Neuronal stem cell (in vitro differentiated cells): ENCODE measurements around the gene KDM1B.

Experiments
- DNase-seq: peaks from one replicate; pipeline ENCODE4 v3.0.0-alpha.2; 2013; ENCODE audit warnings: low spot score
- H2AFZ ChIP-seq: one replicate; pipeline ENCODE4 v1.6.1; 2013; ENCODE audit warnings: mild to moderate bottlenecking, low read length, inconsistent platforms
- H2AK5ac ChIP-seq: 2 replicates; pipeline ENCODE4 v1.6.1; 2013; ENCODE audit warnings: low read depth, mild to moderate bottlenecking, inconsistent platforms, low read length, moderate library complexity, mixed read lengths
- H2BK120ac ChIP-seq: 2 replicates; pipeline ENCODE4 v1.6.1; 2013; ENCODE audit warnings: low read depth, mild to moderate bottlenecking, inconsistent platforms, low read length, moderate library complexity, mixed read lengths
- H2BK12ac ChIP-seq: one replicate; pipeline ENCODE4 v1.6.1; 2013; ENCODE audit warnings: low read length, inconsistent platforms
- H2BK15ac ChIP-seq: 2 replicates; pipeline ENCODE4 v1.6.1; 2013; ENCODE audit warnings: mild to moderate bottlenecking, low read length, inconsistent platforms, mixed read lengths
- H2BK5ac ChIP-seq: one replicate; pipeline ENCODE4 v1.6.1; 2013; ENCODE audit warnings: inconsistent platforms, mild to moderate bottlenecking, low read length, moderate library complexity
- H3K14ac ChIP-seq: one replicate; pipeline ENCODE4 v1.6.1; 2013; ENCODE audit warnings: low read length, inconsistent platforms
- H3K18ac ChIP-seq: 2 replicates; pipeline ENCODE4 v1.6.1; 2013; ENCODE audit warnings: low read length, inconsistent platforms
- H3K23ac ChIP-seq: 2 replicates; pipeline ENCODE4 v1.6.1; 2013; ENCODE audit warnings: low read depth, mild to moderate bottlenecking, mixed read lengths, low read length, inconsistent platforms; ENCODE audit not compliant: poor library complexity
- H3K27ac ChIP-seq: replicated peaks from 3 replicates; pipeline ENCODE4 v1.5.1; 2013; ENCODE audit warnings: low read length, inconsistent platforms
- H3K27me3 ChIP-seq, 3 experiments: 2 replicates each; pipeline ENCODE4 v1.6.1; 2013; ENCODE audit warnings: low read length in 3 of 3, mild to moderate bottlenecking in 2 of 3, inconsistent platforms in 1 of 3, low read depth in 1 of 3, mixed read lengths in 1 of 3, moderate library complexity in 1 of 3; ENCODE audit not compliant: control insufficient read depth in 3 of 3, insufficient read depth in 3 of 3
- H3K36me3 ChIP-seq, 2 donors: replicated peaks in 1 of 2; 2 replicates each; pipeline ENCODE4 v1.6.1; 2013; ENCODE audit warnings: low read length in 2 of 2; ENCODE audit not compliant: control insufficient read depth in 2 of 2, insufficient read depth in 2 of 2
- H3K4ac ChIP-seq: 2 replicates; pipeline ENCODE4 v1.6.1; 2013; ENCODE audit warnings: inconsistent platforms, mild to moderate bottlenecking, low read length, moderate library complexity
- H3K4me1 ChIP-seq, 2 donors: 1 replicate in 1 of 2; 2 replicates in 1 of 2; pipeline ENCODE4 v1.6.1; 2013; ENCODE audit warnings: low read length in 2 of 2, low read depth in 1 of 2; ENCODE audit not compliant: control insufficient read depth in 2 of 2, insufficient read depth in 1 of 2
- H3K4me2 ChIP-seq: one replicate; pipeline ENCODE4 v1.6.1; 2013; ENCODE audit warnings: mild to moderate bottlenecking, low read length, inconsistent platforms; ENCODE audit not compliant: insufficient read depth, poor library complexity, severe bottlenecking
- H3K4me3 ChIP-seq, 2 donors: 2 replicates each; pipeline ENCODE4 v1.5.1; 2013; ENCODE audit warnings: low read length in 2 of 2, mild to moderate bottlenecking in 2 of 2, inconsistent platforms in 1 of 2, moderate library complexity in 1 of 2
- H3K79me1 ChIP-seq: one replicate; pipeline ENCODE4 v1.6.1; 2013; ENCODE audit warnings: low read depth, mild to moderate bottlenecking, inconsistent platforms, low read length, moderate library complexity
- H3K9ac ChIP-seq: one replicate; pipeline ENCODE4 v1.6.1; 2013; ENCODE audit warnings: mild to moderate bottlenecking, low read depth, low read length, inconsistent platforms; ENCODE audit not compliant: poor library complexity
- H3K9me3 ChIP-seq, 2 donors: replicated peaks in 1 of 2; 2 replicates each; pipeline versions ENCODE3 to v1.6.1; 2013; ENCODE audit warnings: low read length in 2 of 2, mild to moderate bottlenecking in 2 of 2, inconsistent platforms in 1 of 2, low read depth in 1 of 2, mixed read lengths in 1 of 2, moderate library complexity in 1 of 2; ENCODE audit not compliant: control insufficient read depth in 2 of 2, insufficient read depth in 1 of 2
- H4K8ac ChIP-seq: one replicate; pipeline ENCODE4 v1.6.1; 2013; ENCODE audit warnings: low read depth, mild to moderate bottlenecking, inconsistent platforms, low read length, moderate library complexity
- H4K91ac ChIP-seq: one replicate; pipeline ENCODE4 v1.6.1; 2013; ENCODE audit warnings: low read length, low read depth, mild to moderate bottlenecking, inconsistent platforms; ENCODE audit not compliant: poor library complexity
- WGBS, 2 donors: extraction: QIAGEN DNeasy Blood & Tissue Kit; methylation state at CpG; one replicate each; pipeline ENCODE4 v1.1.7; 2013; ENCODE audit warnings: missing lambda C conversion rate in 2 of 2, mixed read lengths in 1 of 2; ENCODE audit not compliant: insufficient read length in 2 of 2, insufficient replicate concordance in 1 of 2; ENCODE audit errors: extremely low coverage in 2 of 2; 5-methylcytosine and 5-hydroxymethylcytosine counted together

KDM1B gene

GRCh38 chr6:18243302-18243893 lies 88.2 kb downstream of the KDM1B start:
- H3K36me3 ChIP-seq = peaks cover 25 to 100% of the 10 kb centered on the region in 2 donors
- no CpG with 5 or more reads among the region's 3 CpGs for WGBS, 2 donors
- no peak overlapping the region for H2BK12ac ChIP-seq
- H3K4me1 ChIP-seq = no peaks in the 10 kb centered on the region
- no peak overlapping the region for H2AK5ac ChIP-seq
- H3K14ac ChIP-seq = no peak overlapping the region
- no peak overlapping the region for H2BK120ac ChIP-seq
- no peak overlapping the region for H3K4me2 ChIP-seq
- H3K23ac ChIP-seq = no peak overlapping the region
- no peak overlapping the region for H3K4ac ChIP-seq
- no peak overlapping the region for H3K18ac ChIP-seq
- H4K8ac ChIP-seq = no peak overlapping the region
- no peak overlapping the region for H2BK5ac ChIP-seq
- H2BK15ac ChIP-seq = no peak overlapping the region
- no peak overlapping the region for H4K91ac ChIP-seq
- no peak overlapping the region for H3K4me3 ChIP-seq
- no peak for DNase-seq
- H3K27ac ChIP-seq = no peak overlapping the region
- peaks cover 2% of the 10 kb centered on the region for H3K79me1 ChIP-seq
- no peaks in the 10 kb centered on the region for H3K9me3 ChIP-seq
- no peak overlapping the region for H3K9ac ChIP-seq
- no peak overlapping the region for H2AFZ ChIP-seq
- no peaks in the 10 kb centered on the region for H3K27me3 ChIP-seq

GRCh38 chr6:18244251-18244650 lies 89.0 kb downstream of the KDM1B start:
- no CpG with 5 or more reads among the region's 2 CpGs for WGBS, 2 donors
- DNase-seq = no peak
- no peak overlapping the region for H3K4me3 ChIP-seq
- H3K27me3 ChIP-seq = no peaks in the 10 kb centered on the region
- H3K4me2 ChIP-seq = no peak overlapping the region
- no peak overlapping the region for H4K8ac ChIP-seq
- H3K14ac ChIP-seq = no peak overlapping the region
- peaks cover 29 to 100% of the 10 kb centered on the region in 2 donors for H3K36me3 ChIP-seq
- H4K91ac ChIP-seq = no peak overlapping the region
- no peak overlapping the region for H3K18ac ChIP-seq
- H3K9me3 ChIP-seq = no peaks in the 10 kb centered on the region
- no peak overlapping the region for H2BK12ac ChIP-seq
- no peak overlapping the region for H2BK15ac ChIP-seq
- H2BK5ac ChIP-seq = no peak overlapping the region
- no peak overlapping the region for H2BK120ac ChIP-seq
- H3K4me1 ChIP-seq = no peaks in the 10 kb centered on the region
- no peak overlapping the region for H3K4ac ChIP-seq
- H3K23ac ChIP-seq = no peak overlapping the region
- peaks cover 2% of the 10 kb centered on the region for H3K79me1 ChIP-seq
- no peak overlapping the region for H2AK5ac ChIP-seq
- no peak overlapping the region for H3K27ac ChIP-seq
- H3K9ac ChIP-seq = no peak overlapping the region
- H2AFZ ChIP-seq = no peak overlapping the region

GRCh38 chr6:18245079-18245478 lies 89.9 kb downstream of the KDM1B start:
- no peak overlapping the region for H3K23ac ChIP-seq
- no peak overlapping the region for H2AFZ ChIP-seq
- no peaks in the 10 kb centered on the region for H3K9me3 ChIP-seq
- no peaks in the 10 kb centered on the region for H3K27me3 ChIP-seq
- H2BK120ac ChIP-seq = no peak overlapping the region
- H3K4ac ChIP-seq = no peak overlapping the region
- H3K4me3 ChIP-seq = no peak overlapping the region
- H4K91ac ChIP-seq = no peak overlapping the region
- H2BK15ac ChIP-seq = no peak overlapping the region
- no CpG with 5 or more reads among the region's 1 CpG for WGBS, 2 donors
- no peak overlapping the region for H3K14ac ChIP-seq
- no peak overlapping the region for H3K4me2 ChIP-seq
- H3K36me3 ChIP-seq = peaks cover 29 to 100% of the 10 kb centered on the region in 2 donors
- no peak overlapping the region for H2BK12ac ChIP-seq
- DNase-seq = no peak
- H2AK5ac ChIP-seq = no peak overlapping the region
- H3K27ac ChIP-seq = no peak overlapping the region
- H3K4me1 ChIP-seq = no peaks in the 10 kb centered on the region
- H3K18ac ChIP-seq = no peak overlapping the region
- no peak overlapping the region for H4K8ac ChIP-seq
- H3K79me1 ChIP-seq = peaks cover 2% of the 10 kb centered on the region
- H3K9ac ChIP-seq = no peak overlapping the region
- no peak overlapping the region for H2BK5ac ChIP-seq

GRCh38 chr6:18245642-18246041 lies 90.4 kb downstream of the KDM1B start:
- Histone ChIP-seq H2BK120ac (no peak overlapping the region), H2AK5ac (no peak overlapping the region), H3K4me2 (no peak overlapping the region), H3K14ac (no peak overlapping the region), H3K4me1 (no peaks in the 10 kb centered on the region), H3K27ac (no peak overlapping the region), H2BK12ac (no peak overlapping the region), H4K8ac (no peak overlapping the region), H3K4ac (no peak overlapping the region), H3K23ac (no peak overlapping the region), H2AFZ (no peak overlapping the region), H3K9ac (no peak overlapping the region), H3K9me3 (no peaks in the 10 kb centered on the region), H2BK5ac (no peak overlapping the region), H3K27me3 (no peaks in the 10 kb centered on the region), H3K79me1 (peaks cover 2% of the 10 kb centered on the region), H2BK15ac (no peak overlapping the region), H3K36me3 (peaks cover 29 to 98% of the 10 kb centered on the region in 2 donors), H3K18ac (no peak overlapping the region), H3K4me3 (no peak overlapping the region), H4K91ac (no peak overlapping the region)
- DNase-seq = no peak
- no CpG with 5 or more reads among the region's 7 CpGs for WGBS, 2 donors
